ENCODE data around the gene DHX16.

Gene DHX16

DNA sequence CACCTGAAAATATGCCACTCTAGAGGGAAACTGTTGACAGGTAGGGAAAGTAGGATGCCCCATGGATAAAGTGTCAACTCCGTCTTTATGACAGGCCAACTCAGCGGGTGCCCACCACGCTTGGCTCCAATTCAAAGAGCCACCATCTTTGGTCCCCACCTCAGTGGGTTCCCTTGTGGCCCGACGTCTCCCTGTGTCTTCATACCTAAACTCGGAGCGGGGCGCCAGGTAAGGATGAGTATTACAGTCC is 44.0 kb upstream of the DHX16 start:
- peaks cover 13% of the 10 kb centered on the region for H3K4me1 ChIP-seq (ENCODE audit: control insufficient read depth, insufficient read depth, low read length)
- H3K4me3 ChIP-seq (ENCODE audit: insufficient read depth, low read depth, low read length), result peak overlapping the region; percentile 80
- peaks cover 29% of the 10 kb centered on the region for H3K36me3 ChIP-seq (ENCODE audit: control insufficient read depth, insufficient read depth, low read length)
- WGBS, 2 experiments, result 1 to 2% methylated on average over 8 of the region's 8 CpGs
- H3K27ac ChIP-seq (ENCODE audit: insufficient read depth, low read depth, low read length, poor library complexity, severe bottlenecking), result peak overlapping the region; percentile 71
- no peaks in the 10 kb centered on the region for H3K27me3 ChIP-seq (ENCODE audit: control insufficient read depth, insufficient read depth, low read length, poor library complexity, severe bottlenecking)
- H3K9me3 ChIP-seq (ENCODE audit: control insufficient read depth, low read length), result no peaks in the 10 kb centered on the region

- WGBS, 2 experiments, result 80% methylated on average over 1 of the region's 1 CpG; no CpG with 5 or more reads in 1 of the 2 experiments
- Histone ChIP-seq H3K27ac (ENCODE audit: insufficient read depth, low read depth, low read length, poor library complexity, severe bottlenecking) (no peak overlapping the region), H3K4me3 (ENCODE audit: insufficient read depth, low read depth, low read length) (no peak overlapping the region), H3K4me1 (ENCODE audit: control insufficient read depth, insufficient read depth, low read length) (peaks cover 12% of the 10 kb centered on the region), H3K36me3 (ENCODE audit: control insufficient read depth, insufficient read depth, low read length) (peaks cover 46% of the 10 kb centered on the region), H3K27me3 (ENCODE audit: control insufficient read depth, insufficient read depth, low read length, poor library complexity, severe bottlenecking) (no peaks in the 10 kb centered on the region), H3K9me3 (ENCODE audit: control insufficient read depth, low read length) (no peaks in the 10 kb centered on the region)
Observed at GRCh38 chr6:30714263-30714662, 41.5 kb upstream of the DHX16 start.

- peaks cover 47% of the 10 kb centered on the region for H3K36me3 ChIP-seq (ENCODE audit: control insufficient read depth, insufficient read depth, low read length)
- no peak overlapping the region for H3K27ac ChIP-seq (ENCODE audit: insufficient read depth, low read depth, low read length, poor library complexity, severe bottlenecking)
- WGBS, 2 experiments, result 95% methylated on average over 7 of the region's 7 CpGs
- H3K4me3 ChIP-seq (ENCODE audit: insufficient read depth, low read depth, low read length), result no peak overlapping the region
- no peaks in the 10 kb centered on the region for H3K27me3 ChIP-seq (ENCODE audit: control insufficient read depth, insufficient read depth, low read length, poor library complexity, severe bottlenecking)
- H3K4me1 ChIP-seq (ENCODE audit: control insufficient read depth, insufficient read depth, low read length), result peaks cover 5% of the 10 kb centered on the region
- no peaks in the 10 kb centered on the region for H3K9me3 ChIP-seq (ENCODE audit: control insufficient read depth, low read length)
Observed at GRCh38 chr6:30712441-30712945, 39.7 kb upstream of the DHX16 start.

- H3K36me3 ChIP-seq (ENCODE audit: control insufficient read depth, insufficient read depth, low read length), result peaks cover 52% of the 10 kb centered on the region
- 97 to 100% methylated on average over 1 of the region's 1 CpG for WGBS, 2 experiments
- no peaks in the 10 kb centered on the region for H3K27me3 ChIP-seq (ENCODE audit: control insufficient read depth, insufficient read depth, low read length, poor library complexity, severe bottlenecking)
- H3K4me3 ChIP-seq (ENCODE audit: insufficient read depth, low read depth, low read length), result no peak overlapping the region
- no peaks in the 10 kb centered on the region for H3K9me3 ChIP-seq (ENCODE audit: control insufficient read depth, low read length)
- H3K27ac ChIP-seq (ENCODE audit: insufficient read depth, low read depth, low read length, poor library complexity, severe bottlenecking), result no peak overlapping the region
- peaks cover 5% of the 10 kb centered on the region for H3K4me1 ChIP-seq (ENCODE audit: control insufficient read depth, insufficient read depth, low read length)
Observed at GRCh38 chr6:30711758-30712380, 39.1 kb upstream of the DHX16 start.

DNA sequence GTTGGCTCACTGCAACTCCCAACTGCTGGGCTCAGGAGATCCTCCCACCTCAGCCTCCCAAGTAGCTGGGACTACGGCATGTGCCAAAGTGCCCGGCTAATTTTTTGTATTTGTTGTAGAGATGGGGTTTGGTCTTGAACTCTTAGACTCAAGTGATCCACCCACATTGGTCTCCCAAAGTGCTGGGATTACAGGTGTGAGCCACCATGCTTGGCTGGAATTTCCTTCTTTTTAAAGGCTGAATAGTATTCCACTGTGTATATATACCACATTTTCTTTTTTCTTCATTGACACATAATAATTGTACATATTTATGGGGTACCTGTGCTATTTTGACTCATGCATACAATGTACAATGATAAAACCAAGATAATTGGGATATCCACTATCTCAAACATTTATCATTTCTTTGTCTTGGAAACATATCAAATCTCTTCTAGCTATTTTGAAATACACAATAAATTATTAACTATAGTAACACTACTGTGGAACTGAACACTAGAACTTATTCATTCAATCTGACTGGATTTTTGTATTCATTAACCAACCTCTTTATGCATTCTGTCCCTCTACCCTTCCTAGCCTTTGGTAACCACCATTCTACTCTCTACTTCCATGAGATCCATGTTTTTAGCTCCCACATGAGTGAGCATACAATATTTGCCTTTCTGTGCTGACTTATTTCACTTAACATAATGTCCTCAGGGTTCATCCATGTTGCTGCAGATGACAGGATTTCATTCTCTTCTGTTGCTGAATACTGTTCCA is 36.5 kb upstream of the DHX16 start:
- peaks cover 54% of the 10 kb centered on the region for H3K36me3 ChIP-seq (ENCODE audit: control insufficient read depth, insufficient read depth, low read length)
- 85 to 90% methylated on average over 2 of the region's 2 CpGs for WGBS, 2 experiments

DNA sequence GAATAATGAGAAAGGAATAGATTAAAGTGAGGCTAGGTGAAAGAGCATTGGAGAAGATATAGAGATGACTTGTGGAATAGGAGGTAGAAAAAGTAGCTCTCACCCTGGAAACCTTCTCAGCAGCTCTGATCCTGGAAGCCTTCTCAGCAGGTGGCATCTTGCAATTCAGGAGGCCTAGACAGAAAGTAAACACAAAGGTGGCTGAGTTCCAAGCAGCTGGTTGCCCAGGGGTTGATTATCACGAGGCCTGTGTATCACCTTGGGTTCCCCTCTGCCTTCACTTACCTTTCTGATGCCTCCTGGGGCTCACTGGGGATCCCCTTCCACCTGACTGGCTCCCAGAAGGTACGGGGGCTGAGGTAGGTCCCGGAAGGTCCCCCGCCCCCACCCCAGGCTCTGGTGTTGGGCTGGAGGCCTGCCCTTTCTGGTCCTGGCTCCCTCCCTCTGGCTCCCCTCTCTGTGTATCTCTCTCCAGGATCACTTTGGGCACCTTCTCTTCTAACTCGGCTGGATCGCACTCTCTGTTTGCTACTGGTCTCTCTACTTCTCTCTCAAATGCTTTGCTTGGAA is 34.6 kb upstream of the DHX16 start:
- peaks cover 50% of the 10 kb centered on the region for H3K36me3 ChIP-seq (ENCODE audit: control insufficient read depth, insufficient read depth, low read length)
- no peaks in the 10 kb centered on the region for H3K27me3 ChIP-seq (ENCODE audit: control insufficient read depth, insufficient read depth, low read length, poor library complexity, severe bottlenecking)
- H3K4me3 ChIP-seq (ENCODE audit: insufficient read depth, low read depth, low read length), result no peak overlapping the region
- H3K4me1 ChIP-seq (ENCODE audit: control insufficient read depth, insufficient read depth, low read length), result no peaks in the 10 kb centered on the region
- 91% methylated on average over 6 of the region's 6 CpGs for WGBS, 2 experiments
- no peak overlapping the region for H3K27ac ChIP-seq (ENCODE audit: insufficient read depth, low read depth, low read length, poor library complexity, severe bottlenecking)
- no peaks in the 10 kb centered on the region for H3K9me3 ChIP-seq (ENCODE audit: control insufficient read depth, low read length)

More for the DNA sequence above, 36.5 kb upstream of the DHX16 start:
- Histone ChIP-seq H3K9me3 (ENCODE audit: control insufficient read depth, low read length) (no peaks in the 10 kb centered on the region), H3K4me1 (ENCODE audit: control insufficient read depth, insufficient read depth, low read length) (no peaks in the 10 kb centered on the region), H3K4me3 (ENCODE audit: insufficient read depth, low read depth, low read length) (no peak overlapping the region), H3K27me3 (ENCODE audit: control insufficient read depth, insufficient read depth, low read length, poor library complexity, severe bottlenecking) (no peaks in the 10 kb centered on the region), H3K27ac (ENCODE audit: insufficient read depth, low read depth, low read length, poor library complexity, severe bottlenecking) (no peak overlapping the region)

DNA sequence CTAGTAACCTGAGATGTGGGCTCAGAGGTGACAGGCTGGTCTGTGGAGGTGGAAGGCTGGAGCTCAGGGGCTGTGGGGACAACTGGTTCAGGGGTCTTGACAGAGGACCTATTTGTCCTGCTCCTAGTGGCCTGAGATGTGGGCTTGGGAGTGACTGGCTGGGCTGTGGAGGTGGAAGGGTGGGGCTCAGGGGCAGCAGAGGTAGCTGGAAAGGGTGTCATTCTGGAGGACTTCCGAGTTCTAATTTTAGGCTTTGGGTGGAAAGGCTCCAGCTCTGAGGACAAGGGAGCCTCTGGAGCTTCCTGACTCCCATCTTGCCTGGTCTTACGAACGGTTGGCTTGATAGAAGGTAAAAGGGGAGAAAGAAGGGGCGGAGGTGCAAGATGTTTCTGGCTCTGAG is 32.8 kb upstream of the DHX16 start:
- Histone ChIP-seq H3K36me3 (ENCODE audit: control insufficient read depth, insufficient read depth, low read length) (peaks cover 36% of the 10 kb centered on the region), H3K27ac (ENCODE audit: insufficient read depth, low read depth, low read length, poor library complexity, severe bottlenecking) (no peak overlapping the region), H3K9me3 (ENCODE audit: control insufficient read depth, low read length) (no peaks in the 10 kb centered on the region), H3K4me3 (ENCODE audit: insufficient read depth, low read depth, low read length) (no peak overlapping the region), H3K27me3 (ENCODE audit: control insufficient read depth, insufficient read depth, low read length, poor library complexity, severe bottlenecking) (no peaks in the 10 kb centered on the region), H3K4me1 (ENCODE audit: control insufficient read depth, insufficient read depth, low read length) (no peaks in the 10 kb centered on the region)
- WGBS, 2 experiments, result 94 to 96% methylated on average over 4 of the region's 4 CpGs

DNA sequence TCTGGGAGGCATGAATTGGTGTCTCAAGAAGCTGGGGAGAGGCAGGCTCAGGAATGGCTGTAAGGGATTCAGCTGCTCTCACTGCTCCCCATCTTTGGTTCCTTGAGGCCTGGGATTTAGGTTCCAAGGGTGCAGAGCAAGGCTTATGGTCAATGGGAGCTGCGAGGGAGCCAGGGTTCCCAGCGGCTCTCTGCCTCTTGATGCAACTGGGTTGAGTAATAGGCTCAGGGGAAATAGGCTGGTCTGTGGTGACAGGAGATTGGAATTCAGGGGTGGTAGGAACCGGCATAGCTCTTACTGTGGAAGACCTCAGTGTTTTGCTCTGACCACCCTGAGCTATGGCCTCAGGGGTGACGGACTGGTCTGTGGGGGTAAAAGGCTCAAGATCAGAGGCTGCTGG is 31.0 kb upstream of the DHX16 start:
- H3K36me3 ChIP-seq (ENCODE audit: control insufficient read depth, insufficient read depth, low read length), result peaks cover 36% of the 10 kb centered on the region
- WGBS, 2 experiments, result 93 to 96% methylated on average over 4 of the region's 4 CpGs
- no peaks in the 10 kb centered on the region for H3K9me3 ChIP-seq (ENCODE audit: control insufficient read depth, low read length)

DNA sequence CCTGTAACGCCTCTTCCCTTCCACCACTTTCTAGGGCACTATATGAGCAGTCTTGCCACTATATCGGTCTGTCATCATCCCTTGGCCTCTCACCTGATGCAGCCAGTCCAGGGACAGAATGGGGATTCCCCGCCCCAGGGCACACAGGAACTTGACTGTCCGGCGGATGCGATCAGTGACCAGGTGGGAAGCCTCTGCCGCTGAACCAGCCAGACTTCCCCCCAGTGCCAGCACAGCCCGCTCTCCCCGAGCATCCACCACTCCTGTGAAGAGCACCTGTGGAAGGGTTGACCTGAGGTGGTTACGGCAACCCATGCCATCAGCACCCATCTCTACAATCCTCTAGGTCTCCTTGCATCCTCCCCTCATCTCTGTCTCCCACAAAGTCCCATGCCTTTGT is 30.2 kb upstream of the DHX16 start:
- no peaks in the 10 kb centered on the region for H3K9me3 ChIP-seq (ENCODE audit: control insufficient read depth, low read length)
- H3K36me3 ChIP-seq (ENCODE audit: control insufficient read depth, insufficient read depth, low read length), result peaks cover 36% of the 10 kb centered on the region
- H3K27ac ChIP-seq (ENCODE audit: insufficient read depth, low read depth, low read length, poor library complexity, severe bottlenecking), result no peak overlapping the region
- no peaks in the 10 kb centered on the region for H3K27me3 ChIP-seq (ENCODE audit: control insufficient read depth, insufficient read depth, low read length, poor library complexity, severe bottlenecking)
- no peak overlapping the region for H3K4me3 ChIP-seq (ENCODE audit: insufficient read depth, low read depth, low read length)
- 94 to 95% methylated on average over 10 of the region's 10 CpGs for WGBS, 2 experiments
- no peaks in the 10 kb centered on the region for H3K4me1 ChIP-seq (ENCODE audit: control insufficient read depth, insufficient read depth, low read length)

More for the DNA sequence above, 31.0 kb upstream of the DHX16 start:
- H3K27ac ChIP-seq (ENCODE audit: insufficient read depth, low read depth, low read length, poor library complexity, severe bottlenecking), result no peak overlapping the region
- no peaks in the 10 kb centered on the region for H3K27me3 ChIP-seq (ENCODE audit: control insufficient read depth, insufficient read depth, low read length, poor library complexity, severe bottlenecking)
- no peak overlapping the region for H3K4me3 ChIP-seq (ENCODE audit: insufficient read depth, low read depth, low read length)
- H3K4me1 ChIP-seq (ENCODE audit: control insufficient read depth, insufficient read depth, low read length), result no peaks in the 10 kb centered on the region

DNA sequence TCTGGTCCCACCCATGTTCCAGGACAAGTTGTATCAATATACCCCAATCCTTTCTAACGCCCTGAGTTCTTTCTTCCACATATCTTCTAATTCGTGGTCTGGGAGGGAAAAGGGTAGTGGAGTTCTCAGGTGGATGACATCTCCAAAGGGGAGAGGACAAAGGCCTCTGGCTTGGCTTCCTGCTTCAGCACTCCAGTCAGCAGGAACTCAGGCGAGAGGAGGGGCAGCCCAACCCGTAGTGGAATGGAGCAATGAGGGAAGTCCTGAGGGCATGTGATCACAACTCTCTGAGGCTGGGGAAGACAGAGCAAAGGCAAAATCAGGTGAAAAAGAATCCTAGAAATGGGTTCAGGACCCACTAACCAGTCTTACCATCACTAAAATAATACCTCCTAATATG is 27.5 kb upstream of the DHX16 start:
- 59 to 78% methylated on average over 2 to 4 of the region's 4 CpGs for WGBS, 2 experiments
- no peaks in the 10 kb centered on the region for H3K9me3 ChIP-seq (ENCODE audit: control insufficient read depth, low read length)
- H3K27me3 ChIP-seq (ENCODE audit: control insufficient read depth, insufficient read depth, low read length, poor library complexity, severe bottlenecking), result no peaks in the 10 kb centered on the region
- no peaks in the 10 kb centered on the region for H3K4me1 ChIP-seq (ENCODE audit: control insufficient read depth, insufficient read depth, low read length)
- peaks cover 25% of the 10 kb centered on the region for H3K36me3 ChIP-seq (ENCODE audit: control insufficient read depth, insufficient read depth, low read length)
- H3K27ac ChIP-seq (ENCODE audit: insufficient read depth, low read depth, low read length, poor library complexity, severe bottlenecking), result no peak overlapping the region
- no peak overlapping the region for H3K4me3 ChIP-seq (ENCODE audit: insufficient read depth, low read depth, low read length)

Data from ectodermal cell (in vitro differentiated cells).